Measurements from ENCODE around the gene MBNL1.
A peak's percentile ranks its signal among the peaks of the same experiment; 100 is the strongest.
"Not testable (repeated sequence)": the region's sequence is repeated elsewhere in the genome, so short reads cannot be mapped to it uniquely, and the experiment has no call there.

MBNL1 gene

GRCh38 chr3:152405915-152406802 is 137.4 kb downstream of the MBNL1 start:
- Histone ChIP-seq H3K4me3 (ENCODE audit: low read depth, low read length) (no peak overlapping the region), H3K27ac (ENCODE audit: low read depth, low read length) (no peak overlapping the region), H3K36me3 (ENCODE audit: control insufficient read depth, insufficient read depth, low read length) (no peaks in the 10 kb centered on the region), H3K27me3 (ENCODE audit: control insufficient read depth, insufficient read depth, low read length) (no peaks in the 10 kb centered on the region), H3K9ac (ENCODE audit: low read depth, low read length) (no peak overlapping the region), H3K4me1 (ENCODE audit: control insufficient read depth, insufficient read depth, low read length) (peaks cover 37% of the 10 kb centered on the region), H3K9me3 (ENCODE audit: control insufficient read depth, insufficient read depth, low read length) (no peaks in the 10 kb centered on the region)

- Histone ChIP-seq H3K9me3 (ENCODE audit: control insufficient read depth, insufficient read depth, low read length) (no peaks in the 10 kb centered on the region), H3K27ac (ENCODE audit: low read depth, low read length) (no peak overlapping the region), H3K4me3 (ENCODE audit: low read depth, low read length) (no peak overlapping the region), H3K4me1 (ENCODE audit: control insufficient read depth, insufficient read depth, low read length) (no peaks in the 10 kb centered on the region), H3K36me3 (ENCODE audit: control insufficient read depth, insufficient read depth, low read length) (peaks cover 12% of the 10 kb centered on the region), H3K9ac (ENCODE audit: low read depth, low read length) (no peak overlapping the region), H3K27me3 (ENCODE audit: control insufficient read depth, insufficient read depth, low read length) (no peaks in the 10 kb centered on the region)
Measured at GRCh38 chr3:152413240-152413639, 144.5 kb downstream of the MBNL1 start.

- no peak overlapping the region for H3K27ac ChIP-seq (ENCODE audit: low read depth, low read length)
- H3K9ac ChIP-seq (ENCODE audit: low read depth, low read length) = no peak overlapping the region
- H3K9me3 ChIP-seq (ENCODE audit: control insufficient read depth, insufficient read depth, low read length) = no peaks in the 10 kb centered on the region
- no peaks in the 10 kb centered on the region for H3K27me3 ChIP-seq (ENCODE audit: control insufficient read depth, insufficient read depth, low read length)
- H3K4me1 ChIP-seq (ENCODE audit: control insufficient read depth, insufficient read depth, low read length) = no peaks in the 10 kb centered on the region
- no peak overlapping the region for H3K4me3 ChIP-seq (ENCODE audit: low read depth, low read length)
- H3K36me3 ChIP-seq (ENCODE audit: control insufficient read depth, insufficient read depth, low read length) = peaks cover 16% of the 10 kb centered on the region
Measured at GRCh38 chr3:152416808-152417580, 148.3 kb downstream of the MBNL1 start.

- Histone ChIP-seq H3K9me3 (ENCODE audit: control insufficient read depth, insufficient read depth, low read length) (no peaks in the 10 kb centered on the region), H3K27ac (ENCODE audit: low read depth, low read length) (no peak overlapping the region), H3K9ac (ENCODE audit: low read depth, low read length) (no peak overlapping the region), H3K4me3 (ENCODE audit: low read depth, low read length) (no peak overlapping the region), H3K27me3 (ENCODE audit: control insufficient read depth, insufficient read depth, low read length) (no peaks in the 10 kb centered on the region), H3K36me3 (ENCODE audit: control insufficient read depth, insufficient read depth, low read length) (peaks cover 16% of the 10 kb centered on the region), H3K4me1 (ENCODE audit: control insufficient read depth, insufficient read depth, low read length) (no peaks in the 10 kb centered on the region)
Measured at GRCh38 chr3:152419748-152420147, 151.0 kb downstream of the MBNL1 start.

GRCh38 chr3:152421162-152421561 is 152.4 kb downstream of the MBNL1 start:
- H3K27me3 ChIP-seq (ENCODE audit: control insufficient read depth, insufficient read depth, low read length) = no peaks in the 10 kb centered on the region
- no peak overlapping the region for H3K4me3 ChIP-seq (ENCODE audit: low read depth, low read length)
- no peak overlapping the region for H3K9ac ChIP-seq (ENCODE audit: low read depth, low read length)
- H3K36me3 ChIP-seq (ENCODE audit: control insufficient read depth, insufficient read depth, low read length) = 0 out of 2 replicates have a peak, but pooled peaks cover 4% of the 10 kb centered on the region
- no peaks in the 10 kb centered on the region for H3K9me3 ChIP-seq (ENCODE audit: control insufficient read depth, insufficient read depth, low read length)
- no peak overlapping the region for H3K27ac ChIP-seq (ENCODE audit: low read depth, low read length)
- peaks cover under 1% of the 10 kb centered on the region; the same call in 1 of the 2 replicates for H3K4me1 ChIP-seq (ENCODE audit: control insufficient read depth, insufficient read depth, low read length)

- Histone ChIP-seq H3K4me1 (ENCODE audit: control insufficient read depth, insufficient read depth, low read length) (peaks cover 12% of the 10 kb centered on the region), H3K9ac (ENCODE audit: low read depth, low read length) (no peak overlapping the region), H3K36me3 (ENCODE audit: control insufficient read depth, insufficient read depth, low read length) (no peaks in the 10 kb centered on the region), H3K9me3 (ENCODE audit: control insufficient read depth, insufficient read depth, low read length) (no peaks in the 10 kb centered on the region), H3K27ac (ENCODE audit: low read depth, low read length) (peak overlapping the region; percentile 31), H3K4me3 (ENCODE audit: low read depth, low read length) (no peak overlapping the region), H3K27me3 (ENCODE audit: control insufficient read depth, insufficient read depth, low read length) (no peaks in the 10 kb centered on the region)
Measured at GRCh38 chr3:152426393-152426792, 157.7 kb downstream of the MBNL1 start.

- Histone ChIP-seq H3K27ac (ENCODE audit: low read depth, low read length) (no peak overlapping the region), H3K9ac (ENCODE audit: low read depth, low read length) (no peak overlapping the region), H3K36me3 (ENCODE audit: control insufficient read depth, insufficient read depth, low read length) (peaks cover 7% of the 10 kb centered on the region), H3K4me3 (ENCODE audit: low read depth, low read length) (no peak overlapping the region), H3K27me3 (ENCODE audit: control insufficient read depth, insufficient read depth, low read length) (no peaks in the 10 kb centered on the region), H3K9me3 (ENCODE audit: control insufficient read depth, insufficient read depth, low read length) (no peaks in the 10 kb centered on the region), H3K4me1 (ENCODE audit: control insufficient read depth, insufficient read depth, low read length) (peaks cover 12% of the 10 kb centered on the region)
Measured at GRCh38 chr3:152428577-152428976, 159.8 kb downstream of the MBNL1 start.

- Histone ChIP-seq H3K9me3 (ENCODE audit: control insufficient read depth, insufficient read depth, low read length) (no peaks in the 10 kb centered on the region), H3K9ac (ENCODE audit: low read depth, low read length) (no peak overlapping the region), H3K36me3 (ENCODE audit: control insufficient read depth, insufficient read depth, low read length) (peaks cover 7% of the 10 kb centered on the region), H3K27me3 (ENCODE audit: control insufficient read depth, insufficient read depth, low read length) (no peaks in the 10 kb centered on the region), H3K4me3 (ENCODE audit: low read depth, low read length) (no peak overlapping the region), H3K27ac (ENCODE audit: low read depth, low read length) (no peak overlapping the region), H3K4me1 (ENCODE audit: control insufficient read depth, insufficient read depth, low read length) (peaks cover 12% of the 10 kb centered on the region)
Measured at GRCh38 chr3:152430223-152431002, 161.7 kb downstream of the MBNL1 start.

- no peaks in the 10 kb centered on the region for H3K27me3 ChIP-seq (ENCODE audit: control insufficient read depth, insufficient read depth, low read length)
- H3K9me3 ChIP-seq (ENCODE audit: control insufficient read depth, insufficient read depth, low read length) = no peaks in the 10 kb centered on the region
- H3K36me3 ChIP-seq (ENCODE audit: control insufficient read depth, insufficient read depth, low read length) = peaks cover 7% of the 10 kb centered on the region
Measured at GRCh38 chr3:152434142-152434541, 165.4 kb downstream of the MBNL1 start.

GRCh38 chr3:152435210-152435609 is 166.5 kb downstream of the MBNL1 start:
- not testable (repeated sequence) for H3K9ac ChIP-seq (ENCODE audit: low read depth, low read length); H3K36me3 ChIP-seq (ENCODE audit: control insufficient read depth, insufficient read depth, low read length); H3K27me3 ChIP-seq (ENCODE audit: control insufficient read depth, insufficient read depth, low read length); H3K27ac ChIP-seq (ENCODE audit: low read depth, low read length); H3K9me3 ChIP-seq (ENCODE audit: control insufficient read depth, insufficient read depth, low read length); H3K4me1 ChIP-seq (ENCODE audit: control insufficient read depth, insufficient read depth, low read length); H3K4me3 ChIP-seq (ENCODE audit: low read depth, low read length)

More at GRCh38 chr3:152434142-152434541, 165.4 kb downstream of the MBNL1 start:
- no peak overlapping the region for H3K9ac ChIP-seq (ENCODE audit: low read depth, low read length)
- H3K4me1 ChIP-seq (ENCODE audit: control insufficient read depth, insufficient read depth, low read length) = no peaks in the 10 kb centered on the region
- no peak overlapping the region for H3K27ac ChIP-seq (ENCODE audit: low read depth, low read length)
- no peak overlapping the region for H3K4me3 ChIP-seq (ENCODE audit: low read depth, low read length)
